Neural progenitor cell (in vitro differentiated cells): ENCODE data around the gene ALG1. TPM values are rescaled to one million over a fixed set of nuclear protein-coding genes. Genes with fewer than 3 reads are reported as not detected.

Source experiments
- DNase-seq: peaks from one replicate; pipeline ENCODE4 v3.0.0-alpha.2; 2016; ENCODE audit warnings: low spot score
- H2AFZ ChIP-seq: fragments of 200-600 bp; sonication (generic); replicated peaks from 2 replicates; pipeline ENCODE4 v1.6.1; 2016; ENCODE audit warnings: antibody characterized with exemption
- H3F3A ChIP-seq: fragments of 200-600 bp; sonication (generic); 2 replicates; pipeline ENCODE4 v1.6.1; 2016; ENCODE audit warnings: antibody characterized with exemption, low read depth
- H3K27ac ChIP-seq: fragments of 200-600 bp; sonication (generic); 2 replicates; pipeline ENCODE4 v1.5.1; 2016; ENCODE audit warnings: mild to moderate bottlenecking
- H3K27me3 ChIP-seq: fragments of 200-600 bp; sonication (generic); 2 replicates; pipeline ENCODE4 v1.6.1; 2016; ENCODE audit warnings: mild to moderate bottlenecking, moderate library complexity
- H3K36me3 ChIP-seq: fragments of 200-600 bp; sonication (generic); 2 replicates; pipeline ENCODE4 v1.5.1; 2016
- H3K4me1 ChIP-seq: fragments of 200-600 bp; sonication (generic); 2 replicates; pipeline ENCODE4 v1.6.1; 2016; ENCODE audit warnings: mixed run types
- H3K4me2 ChIP-seq: fragments of 200-600 bp; sonication (generic); 2 replicates; pipeline ENCODE4 v1.6.1; 2016
- H3K4me3 ChIP-seq: fragments of 200-600 bp; sonication (generic); 2 replicates; pipeline ENCODE4 v1.5.1; 2016
- H3K79me2 ChIP-seq: fragments of 200-600 bp; sonication (generic); 2 replicates; pipeline ENCODE4 v1.6.1; 2016; ENCODE audit warnings: low read depth
- H3K9ac ChIP-seq: fragments of 200-600 bp; sonication (generic); 2 replicates; pipeline ENCODE4 v1.6.1; 2016
- H3K9me3 ChIP-seq: fragments of 200-600 bp; sonication (generic); 2 replicates; pipeline ENCODE4 v1.5.1; 2016; ENCODE audit warnings: low read depth
- H4K20me1 ChIP-seq: fragments of 200-600 bp; sonication (generic); 2 replicates; pipeline ENCODE4 v1.6.1; 2016; ENCODE audit warnings: low read depth
- H3K27ac Mint-ChIP-seq: 3 replicates; pipeline ENCODE4 v1.8.0; 2021; ENCODE audit warnings: mixed read lengths
- H3K27me3 Mint-ChIP-seq: 2 replicates; pipeline ENCODE4 v1.8.0; 2022; ENCODE audit warnings: low read depth, mild to moderate bottlenecking, inconsistent platforms, moderate library complexity, mixed read lengths; ENCODE audit not compliant: insufficient read depth
- H3K36me3 Mint-ChIP-seq: 3 replicates; pipeline ENCODE4 v1.8.0; 2021; ENCODE audit warnings: mixed read lengths
- H3K4me1 Mint-ChIP-seq: 3 replicates; pipeline ENCODE4 v1.8.0; 2021; ENCODE audit warnings: mixed read lengths
- H3K4me3 Mint-ChIP-seq: 3 replicates; pipeline ENCODE4 v1.8.0; 2021; ENCODE audit warnings: mild to moderate bottlenecking, moderate library complexity, mixed read lengths
- H3K9me3 Mint-ChIP-seq: 3 replicates; pipeline ENCODE4 v1.8.0; 2020; ENCODE audit warnings: mixed read lengths
- EZH2 ChIP-seq: fragments of 200-600 bp; sonication (generic); IDR thresholded peaks from 2 replicates; pipeline ENCODE4 v1.6.1; 2017; ENCODE audit warnings: antibody characterized with exemption, mild to moderate bottlenecking, moderate library complexity
- EZH2phosphoT487 ChIP-seq: fragments of 200-600 bp; sonication (generic); IDR thresholded peaks from 2 replicates; pipeline ENCODE4 v1.6.1; 2017; ENCODE audit warnings: antibody characterized with exemption
- total RNA-seq: library from RNA; depleted of rRNA; stranded (reverse); fragments of >200 nt; gene quantifications from 2 replicates; pipeline ENCODE4 v1.2.3, GENCODE V29; 2015; ENCODE audit warnings: low replicate concordance
- TF ChIP-seq, protein P1 (sequence below): fragments of 200-600 bp; sonication (generic); IDR thresholded peaks from 2 replicates; pipeline ENCODE4 v1.5.1; 2017; ENCODE audit warnings: antibody characterized with exemption, mild to moderate bottlenecking

ALG1 gene
- total RNA-seq, 1 donor from 2014 or later = 6.1 TPM

DNA sequence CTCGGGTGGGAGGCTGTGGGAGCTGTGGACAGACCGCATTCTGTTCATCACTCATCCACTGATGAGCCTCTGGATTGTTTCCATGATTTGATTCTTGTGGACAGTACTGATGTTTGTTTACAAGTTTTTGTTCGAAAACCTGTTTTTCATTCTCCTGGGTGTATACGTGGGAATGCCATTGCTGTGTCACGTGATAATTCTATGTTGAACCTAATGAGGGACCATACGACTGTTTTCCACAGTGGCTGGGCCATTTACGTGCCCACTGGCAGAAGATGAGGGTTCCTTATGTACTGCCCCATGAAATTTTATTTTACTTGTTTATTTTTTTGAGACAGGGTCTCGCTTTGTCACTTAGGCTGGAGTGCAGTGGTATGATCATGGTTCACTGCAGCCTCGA is 2.6 kb upstream of the ALG1 start:
- TF ChIP-seq, protein P1, sequence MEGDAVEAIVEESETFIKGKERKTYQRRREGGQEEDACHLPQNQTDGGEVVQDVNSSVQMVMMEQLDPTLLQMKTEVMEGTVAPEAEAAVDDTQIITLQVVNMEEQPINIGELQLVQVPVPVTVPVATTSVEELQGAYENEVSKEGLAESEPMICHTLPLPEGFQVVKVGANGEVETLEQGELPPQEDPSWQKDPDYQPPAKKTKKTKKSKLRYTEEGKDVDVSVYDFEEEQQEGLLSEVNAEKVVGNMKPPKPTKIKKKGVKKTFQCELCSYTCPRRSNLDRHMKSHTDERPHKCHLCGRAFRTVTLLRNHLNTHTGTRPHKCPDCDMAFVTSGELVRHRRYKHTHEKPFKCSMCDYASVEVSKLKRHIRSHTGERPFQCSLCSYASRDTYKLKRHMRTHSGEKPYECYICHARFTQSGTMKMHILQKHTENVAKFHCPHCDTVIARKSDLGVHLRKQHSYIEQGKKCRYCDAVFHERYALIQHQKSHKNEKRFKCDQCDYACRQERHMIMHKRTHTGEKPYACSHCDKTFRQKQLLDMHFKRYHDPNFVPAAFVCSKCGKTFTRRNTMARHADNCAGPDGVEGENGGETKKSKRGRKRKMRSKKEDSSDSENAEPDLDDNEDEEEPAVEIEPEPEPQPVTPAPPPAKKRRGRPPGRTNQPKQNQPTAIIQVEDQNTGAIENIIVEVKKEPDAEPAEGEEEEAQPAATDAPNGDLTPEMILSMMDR = no peak
- TF ChIP-seq EZH2phosphoT487 (no peak), EZH2 (no peak)
- Histone ChIP-seq H3K27me3 (no peaks in the 10 kb centered on the region), H3K4me2 (no peak overlapping the region), H3K36me3 (no peaks in the 10 kb centered on the region), H3K4me1 (no peaks in the 10 kb centered on the region), H3F3A (no peaks in the 10 kb centered on the region), H2AFZ (no peak overlapping the region), H3K79me2 (peaks cover 17% of the 10 kb centered on the region), H3K9me3 (no peaks in the 10 kb centered on the region), H3K27ac (no peak overlapping the region), H3K9ac (no peak overlapping the region), H3K4me3 (no peak overlapping the region), H4K20me1 (no peaks in the 10 kb centered on the region)
- Mint-ChIP-seq H3K4me1 (peaks cover 11% of the 10 kb centered on the region), H3K9me3 (no peaks in the 10 kb centered on the region), H3K36me3 (no peaks in the 10 kb centered on the region), H3K27me3 (peaks cover 8% of the 10 kb centered on the region), H3K27ac (no peak overlapping the region), H3K4me3 (no peak overlapping the region)
- DNase-seq = no peak

DNA sequence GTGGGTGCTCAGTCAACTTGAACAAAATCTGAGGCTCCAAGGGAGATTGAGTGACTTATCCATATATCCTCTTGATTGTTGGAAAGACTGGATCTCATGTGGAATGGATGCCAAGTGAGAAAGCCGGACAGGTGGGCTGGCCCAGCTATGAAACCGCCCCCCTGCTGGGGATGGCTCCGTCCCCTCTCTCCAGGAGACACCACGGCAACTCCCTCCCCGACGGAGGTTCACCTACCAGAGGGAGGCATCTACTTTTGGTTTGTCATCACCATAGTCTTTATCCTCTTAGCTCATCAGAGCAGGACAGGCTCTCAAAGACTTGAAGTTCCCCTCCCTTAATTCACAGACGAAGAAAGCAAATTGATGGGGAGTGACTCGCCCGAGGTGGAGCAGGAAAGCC is 1.8 kb upstream of the ALG1 start:
- H3K4me1 Mint-ChIP-seq = peaks cover 11% of the 10 kb centered on the region
- no peaks in the 10 kb centered on the region for H3K36me3 Mint-ChIP-seq
- DNase-seq = no peak
- H4K20me1 ChIP-seq = no peaks in the 10 kb centered on the region
- peaks cover 25% of the 10 kb centered on the region for H3K79me2 ChIP-seq
- no peak overlapping the region for H3K27ac ChIP-seq
- H3K27me3 Mint-ChIP-seq = peaks cover 8% of the 10 kb centered on the region
- no peaks in the 10 kb centered on the region for H3K27me3 ChIP-seq
- H3K9me3 ChIP-seq = no peaks in the 10 kb centered on the region
- H3K4me1 ChIP-seq = no peaks in the 10 kb centered on the region
- no peak overlapping the region for H3K27ac Mint-ChIP-seq
- no peak overlapping the region for H3K9ac ChIP-seq
- H2AFZ ChIP-seq = no peak overlapping the region
- H3K9me3 Mint-ChIP-seq = no peaks in the 10 kb centered on the region
- H3K36me3 ChIP-seq = no peaks in the 10 kb centered on the region
- no peak overlapping the region for H3K4me2 ChIP-seq
- no peaks in the 10 kb centered on the region for H3F3A ChIP-seq
- no peak for TF ChIP-seq EZH2
- no peak for TF ChIP-seq EZH2phosphoT487
- TF ChIP-seq, protein P1 = no peak
- no peak overlapping the region for H3K4me3 ChIP-seq
- H3K4me3 Mint-ChIP-seq = no peak overlapping the region

DNA sequence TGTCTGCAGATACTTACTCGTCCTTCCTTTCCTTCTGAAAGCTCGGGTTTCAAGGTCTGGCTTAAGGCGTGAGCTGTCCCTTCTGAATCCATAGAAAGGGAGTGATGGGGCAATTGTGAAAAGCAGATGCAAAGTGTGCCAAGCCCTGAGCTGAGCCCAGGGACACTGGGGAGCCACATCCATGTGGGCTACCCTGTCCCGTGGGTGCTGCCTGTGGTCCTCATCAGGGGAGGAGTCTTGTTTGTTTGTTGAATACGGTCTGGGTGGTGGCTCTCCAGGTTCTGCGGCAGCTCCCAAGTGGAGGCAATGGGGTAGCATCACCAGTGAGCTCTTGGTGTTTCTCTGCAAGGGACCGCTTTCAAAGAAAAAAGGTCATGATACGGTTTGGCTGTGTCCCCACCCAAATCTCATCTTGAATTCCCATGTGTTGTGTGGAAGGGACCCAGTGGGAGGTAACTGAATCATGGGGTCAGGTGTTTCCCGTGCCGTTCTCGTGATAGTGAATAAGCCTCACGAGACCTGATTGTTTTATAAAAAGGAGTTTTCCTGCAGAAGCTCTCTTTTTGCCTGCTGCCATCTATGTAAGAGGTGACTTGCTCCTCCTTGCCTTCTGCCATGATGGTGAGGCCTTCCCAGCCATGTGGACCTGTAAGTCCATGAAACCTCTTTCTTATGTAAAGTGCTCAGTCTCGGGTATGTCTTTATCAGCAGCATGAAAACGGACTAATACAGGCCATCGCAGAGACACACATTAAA is 1.0 kb upstream of the ALG1 start:
- Histone ChIP-seq H3K79me2 (peaks cover 25% of the 10 kb centered on the region), H3F3A (no peaks in the 10 kb centered on the region), H3K4me2 (no peak overlapping the region), H2AFZ (no peak overlapping the region), H3K27me3 (no peaks in the 10 kb centered on the region), H3K27ac (no peak overlapping the region), H3K4me1 (no peaks in the 10 kb centered on the region), H3K9ac (no peak overlapping the region), H4K20me1 (no peaks in the 10 kb centered on the region), H3K4me3 (no peak overlapping the region), H3K9me3 (no peaks in the 10 kb centered on the region), H3K36me3 (no peaks in the 10 kb centered on the region)
- Mint-ChIP-seq H3K4me1 (peaks cover 11% of the 10 kb centered on the region), H3K4me3 (peak overlapping the region; percentile 57), H3K27ac (no peak overlapping the region), H3K9me3 (no peaks in the 10 kb centered on the region), H3K36me3 (peaks cover 3% of the 10 kb centered on the region), H3K27me3 (peaks cover 3% of the 10 kb centered on the region)
- no peak for DNase-seq
- TF ChIP-seq EZH2phosphoT487 = no peak
- TF ChIP-seq, protein P1 = no peak
- TF ChIP-seq EZH2 = no peak
